GM12878 (cell line): Measurements from ENCODE around the gene ZNF808.

Experiments
- BHLHE40 ChIP-seq, 2 experiments: fragments of 450-650 bp in 1 of 2; IDR thresholded peaks; 2 replicates each; pipeline ENCODE4 v1.6.1; 2011 to 2017; ENCODE audit warnings: low read depth in 2 of 2, borderline replicate concordance in 1 of 2, improper control_type of control experiment in 1 of 2, low read length in 1 of 2, mild to moderate bottlenecking in 1 of 2
- EP300 ChIP-seq, 2 experiments: fragments of 150-350 bp in 1 of 2; IDR thresholded peaks; 2 replicates each; pipeline ENCODE4 v1.6.1; 2011 to 2012; ENCODE audit warnings: low read depth in 2 of 2, low read length in 2 of 2, borderline replicate concordance in 1 of 2, improper control_type of control experiment in 1 of 2, inconsistent platforms in 1 of 2; ENCODE audit not compliant: control insufficient read depth in 1 of 2
- EZH2 ChIP-seq: IDR thresholded peaks from 2 replicates; pipeline ENCODE4 v1.6.1; 2012; ENCODE audit warnings: low read depth, mild to moderate bottlenecking, control low read depth, inconsistent platforms, low read length, borderline replicate concordance; ENCODE audit not compliant: control insufficient read depth
- MYB ChIP-seq: fragments of 150-350 bp; IDR thresholded peaks from 2 replicates; pipeline ENCODE4 v1.6.1; 2014; ENCODE audit warnings: mild to moderate bottlenecking, low read depth, low read length, borderline replicate concordance
- POLR2A ChIP-seq: IDR thresholded peaks from 2 replicates; pipeline ENCODE4 v1.6.1; 2011; ENCODE audit warnings: low read depth, mild to moderate bottlenecking, low read length
- RAD51 ChIP-seq: fragments of 450-650 bp; IDR thresholded peaks from 2 replicates; pipeline ENCODE4 v1.6.1; 2016; ENCODE audit warnings: moderate library complexity, mild to moderate bottlenecking, inconsistent platforms
- ZNF207 ChIP-seq: fragments of 450-650 bp; IDR thresholded peaks from 2 replicates; pipeline ENCODE4 v1.6.1; 2014; ENCODE audit warnings: antibody characterized with exemption, mild to moderate bottlenecking, borderline replicate concordance
- TF ChIP-seq, protein P1 (sequence below): IDR thresholded peaks from 2 replicates; pipeline ENCODE4 v1.6.1; 2011; ENCODE audit warnings: low read depth, mild to moderate bottlenecking, low read length, moderate library complexity, borderline replicate concordance; ENCODE audit errors: extremely low read depth
- TF ChIP-seq, protein P2 (sequence below), 3 experiments: IDR thresholded peaks in 2 of 3; conservative IDR thresholded peaks in 1 of 3; 2 replicates each; pipeline ENCODE4 v1.5.1; 2011; ENCODE audit warnings: low read depth in 3 of 3, low read length in 3 of 3, mild to moderate bottlenecking in 3 of 3, control low read depth in 2 of 3, moderate library complexity in 2 of 3, inconsistent platforms in 1 of 3, mixed read lengths in 1 of 3; ENCODE audit not compliant: control insufficient read depth in 2 of 3, insufficient read depth in 1 of 3; ENCODE audit errors: extremely low read depth in 1 of 3
- TF ChIP-seq, protein P3 (sequence below): IDR thresholded peaks from 2 replicates; pipeline ENCODE4 v1.6.1; 2012; ENCODE audit warnings: mild to moderate bottlenecking, low read depth, low read length

DNA sequence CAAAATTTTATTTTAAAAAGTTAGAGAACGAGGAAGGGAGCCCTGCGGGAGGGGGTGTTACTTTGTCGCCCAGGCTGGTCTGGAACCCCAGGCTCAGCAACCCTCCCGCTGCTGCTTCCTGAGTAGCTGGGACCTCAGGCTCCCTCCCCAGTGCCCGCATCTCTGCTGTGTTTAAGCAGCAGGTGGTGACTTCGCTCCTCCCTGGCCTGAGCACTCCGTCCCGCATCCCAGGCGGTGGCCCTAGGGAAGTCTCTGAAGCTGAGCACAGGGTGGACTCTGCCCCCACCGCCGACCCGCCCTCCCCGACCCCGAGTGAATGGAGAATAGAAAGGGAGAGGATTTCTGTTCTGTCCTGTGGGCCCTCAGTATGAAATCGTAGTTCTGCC, 73.2 kb downstream of the ZNF808 start:
- TF ChIP-seq, protein P1, sequence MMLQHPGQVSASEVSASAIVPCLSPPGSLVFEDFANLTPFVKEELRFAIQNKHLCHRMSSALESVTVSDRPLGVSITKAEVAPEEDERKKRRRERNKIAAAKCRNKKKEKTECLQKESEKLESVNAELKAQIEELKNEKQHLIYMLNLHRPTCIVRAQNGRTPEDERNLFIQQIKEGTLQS: no peak
- no peak for TF ChIP-seq RAD51
- TF ChIP-seq MYB: no peak
- TF ChIP-seq POLR2A: no peak
- TF ChIP-seq, protein P2, sequence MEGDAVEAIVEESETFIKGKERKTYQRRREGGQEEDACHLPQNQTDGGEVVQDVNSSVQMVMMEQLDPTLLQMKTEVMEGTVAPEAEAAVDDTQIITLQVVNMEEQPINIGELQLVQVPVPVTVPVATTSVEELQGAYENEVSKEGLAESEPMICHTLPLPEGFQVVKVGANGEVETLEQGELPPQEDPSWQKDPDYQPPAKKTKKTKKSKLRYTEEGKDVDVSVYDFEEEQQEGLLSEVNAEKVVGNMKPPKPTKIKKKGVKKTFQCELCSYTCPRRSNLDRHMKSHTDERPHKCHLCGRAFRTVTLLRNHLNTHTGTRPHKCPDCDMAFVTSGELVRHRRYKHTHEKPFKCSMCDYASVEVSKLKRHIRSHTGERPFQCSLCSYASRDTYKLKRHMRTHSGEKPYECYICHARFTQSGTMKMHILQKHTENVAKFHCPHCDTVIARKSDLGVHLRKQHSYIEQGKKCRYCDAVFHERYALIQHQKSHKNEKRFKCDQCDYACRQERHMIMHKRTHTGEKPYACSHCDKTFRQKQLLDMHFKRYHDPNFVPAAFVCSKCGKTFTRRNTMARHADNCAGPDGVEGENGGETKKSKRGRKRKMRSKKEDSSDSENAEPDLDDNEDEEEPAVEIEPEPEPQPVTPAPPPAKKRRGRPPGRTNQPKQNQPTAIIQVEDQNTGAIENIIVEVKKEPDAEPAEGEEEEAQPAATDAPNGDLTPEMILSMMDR (IDR thresholded peaks at IDR 0.05 in 2 of 3, conservative IDR thresholded peaks at IDR 0.05 in 1 of 3; ENCODE audit: control insufficient read depth in 2 of 3, extremely low read depth in 1 of 3, insufficient read depth in 1 of 3, low read depth in 3 of 3, low read length in 3 of 3): no peak
- TF ChIP-seq EZH2: no peak
- no peak for TF ChIP-seq BHLHE40 (IDR thresholded peaks at IDR 0.05; ENCODE audit: borderline replicate concordance in 1 of 2, low read depth in 2 of 2, low read length in 1 of 2)
- TF ChIP-seq EP300 (IDR thresholded peaks at IDR 0.05; ENCODE audit: borderline replicate concordance in 1 of 2, control insufficient read depth in 1 of 2, low read depth in 2 of 2, low read length in 2 of 2): no peak
- TF ChIP-seq ZNF207: no peak
- TF ChIP-seq, protein P3, sequence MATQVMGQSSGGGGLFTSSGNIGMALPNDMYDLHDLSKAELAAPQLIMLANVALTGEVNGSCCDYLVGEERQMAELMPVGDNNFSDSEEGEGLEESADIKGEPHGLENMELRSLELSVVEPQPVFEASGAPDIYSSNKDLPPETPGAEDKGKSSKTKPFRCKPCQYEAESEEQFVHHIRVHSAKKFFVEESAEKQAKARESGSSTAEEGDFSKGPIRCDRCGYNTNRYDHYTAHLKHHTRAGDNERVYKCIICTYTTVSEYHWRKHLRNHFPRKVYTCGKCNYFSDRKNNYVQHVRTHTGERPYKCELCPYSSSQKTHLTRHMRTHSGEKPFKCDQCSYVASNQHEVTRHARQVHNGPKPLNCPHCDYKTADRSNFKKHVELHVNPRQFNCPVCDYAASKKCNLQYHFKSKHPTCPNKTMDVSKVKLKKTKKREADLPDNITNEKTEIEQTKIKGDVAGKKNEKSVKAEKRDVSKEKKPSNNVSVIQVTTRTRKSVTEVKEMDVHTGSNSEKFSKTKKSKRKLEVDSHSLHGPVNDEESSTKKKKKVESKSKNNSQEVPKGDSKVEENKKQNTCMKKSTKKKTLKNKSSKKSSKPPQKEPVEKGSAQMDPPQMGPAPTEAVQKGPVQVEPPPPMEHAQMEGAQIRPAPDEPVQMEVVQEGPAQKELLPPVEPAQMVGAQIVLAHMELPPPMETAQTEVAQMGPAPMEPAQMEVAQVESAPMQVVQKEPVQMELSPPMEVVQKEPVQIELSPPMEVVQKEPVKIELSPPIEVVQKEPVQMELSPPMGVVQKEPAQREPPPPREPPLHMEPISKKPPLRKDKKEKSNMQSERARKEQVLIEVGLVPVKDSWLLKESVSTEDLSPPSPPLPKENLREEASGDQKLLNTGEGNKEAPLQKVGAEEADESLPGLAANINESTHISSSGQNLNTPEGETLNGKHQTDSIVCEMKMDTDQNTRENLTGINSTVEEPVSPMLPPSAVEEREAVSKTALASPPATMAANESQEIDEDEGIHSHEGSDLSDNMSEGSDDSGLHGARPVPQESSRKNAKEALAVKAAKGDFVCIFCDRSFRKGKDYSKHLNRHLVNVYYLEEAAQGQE: no peak
